Activated T-helper 1 cell treated with anti-CD3 and anti-CD28 coated beads, Interleukin-12 subunit alpha, Interleukin-12 subunit beta, Interleukin-2, Interleukin-4 antibody, amounts not matched to agents 30 ng/mL and 10 ng/mL and 1 ng/mL, durations not matched to agents 14 hours and 24 hours and 36 hours (primary cell): ENCODE data around the gene OR52M1. TPM values are rescaled to one million over a fixed set of nuclear protein-coding genes. Genes with fewer than 3 reads are reported as not detected.
"Not testable (repeated sequence)": the region's sequence is repeated elsewhere in the genome, so short reads cannot be mapped to it uniquely, and the experiment has no call there.

ENCODE experiments used
- DNase-seq: peaks from one replicate; pipeline ENCODE4 v3.0.0; 2021; ENCODE audit warnings: low spot score
- H3K27ac Mint-ChIP-seq: one replicate; pipeline ENCODE4 v1.8.0; 2021; ENCODE audit warnings: mild to moderate bottlenecking, mixed read lengths
- H3K27me3 Mint-ChIP-seq: one replicate; pipeline ENCODE4 v1.8.0; 2022; ENCODE audit warnings: mild to moderate bottlenecking, moderate library complexity, mixed read lengths; ENCODE audit not compliant: insufficient read depth
- H3K36me3 Mint-ChIP-seq: one replicate; pipeline ENCODE4 v1.8.0; 2021; ENCODE audit warnings: low read depth, mixed read lengths
- H3K4me1 Mint-ChIP-seq: one replicate; pipeline ENCODE4 v1.8.0; 2021; ENCODE audit warnings: low read depth, mixed read lengths
- H3K4me3 Mint-ChIP-seq: one replicate; pipeline ENCODE4 v1.8.0; 2021; ENCODE audit warnings: mild to moderate bottlenecking, moderate library complexity, mixed read lengths
- H3K9me3 Mint-ChIP-seq: one replicate; pipeline ENCODE4 v1.8.0; 2021; ENCODE audit warnings: mixed read lengths
- intact Hi-C: fragments of 100-400 bp; cut with micrococcal nuclease; formaldehyde crosslinking; loops from one replicate; pipeline ENCODE4 v1.15.1; 2024
- total RNA-seq: library from RNA; stranded (reverse); gene quantifications from 2 replicates; pipeline ENCODE4 v1.2.3, GENCODE V29; 2022

Gene OR52M1
- total RNA-seq, result not detected in 2 replicates

GRCh38 chr11:4544891-4545290 is at the start of gene OR52M1:
TSS of gene OR52M1 (plus strand) at chr11:4545191. CDS start at chr11:4545191, 0 bp downstream.
- DNase-seq, result no peak
- no peaks in the 10 kb centered on the region for H3K9me3 Mint-ChIP-seq
- H3K27me3 Mint-ChIP-seq, result peaks cover 10% of the 10 kb centered on the region
- no peaks in the 10 kb centered on the region for H3K36me3 Mint-ChIP-seq
- no peak within 1 kb of the TSS for H3K27ac Mint-ChIP-seq
- no peak within 1 kb of the TSS for H3K4me3 Mint-ChIP-seq
- intact Hi-C loops, result no loop called here
- H3K4me1 Mint-ChIP-seq, result no peaks in the 10 kb centered on the region

DNA sequence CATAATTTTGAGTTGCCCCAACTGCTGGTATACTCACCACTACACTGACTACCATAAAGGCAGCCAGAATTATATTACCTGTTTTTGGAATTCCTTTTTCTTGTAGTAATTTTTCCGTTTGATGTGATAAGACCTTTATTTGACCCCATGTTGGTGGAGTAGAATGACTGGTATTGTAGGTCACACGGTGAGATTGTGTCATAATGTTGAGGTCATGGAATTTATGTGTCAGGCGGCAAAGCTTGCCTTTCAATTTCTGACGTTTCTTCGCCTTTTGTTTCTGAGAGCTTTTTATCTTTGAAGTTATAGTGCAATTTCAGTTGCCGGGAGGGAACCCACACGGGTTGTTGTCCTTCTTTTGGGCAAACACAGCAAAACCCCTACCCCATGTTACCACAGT is 49.5 kb upstream of the OR52M1 start:
- H3K27me3 Mint-ChIP-seq, result peaks cover 17% of the 10 kb centered on the region
- H3K36me3 Mint-ChIP-seq, result no peaks in the 10 kb centered on the region
- no peak overlapping the region for H3K4me3 Mint-ChIP-seq
- no peak for DNase-seq
- intact Hi-C loops, result no loop called here
- H3K4me1 Mint-ChIP-seq, result no peaks in the 10 kb centered on the region
- peaks cover 7% of the 10 kb centered on the region for H3K9me3 Mint-ChIP-seq
- no peak overlapping the region for H3K27ac Mint-ChIP-seq

DNA sequence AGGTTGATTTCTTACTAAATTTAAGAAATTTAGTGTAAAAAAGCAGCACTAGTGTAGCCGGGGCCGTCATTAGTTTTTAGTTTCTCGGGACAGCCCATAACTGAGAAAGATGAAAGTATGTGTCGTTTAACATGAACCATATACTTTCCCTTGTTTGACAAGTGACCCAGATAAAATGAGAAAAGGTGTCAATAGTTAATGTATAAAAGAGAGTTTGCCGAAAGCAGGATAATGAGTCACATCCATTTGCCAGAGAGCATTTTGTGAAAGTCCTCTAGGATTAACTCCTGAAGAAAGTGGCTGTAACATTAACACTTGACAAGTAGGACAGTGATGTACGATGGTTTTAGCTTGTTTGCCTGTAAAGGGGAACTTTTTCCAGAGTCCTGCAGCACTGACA is 49.0 kb upstream of the OR52M1 start:
- no peak for DNase-seq
- H3K36me3 Mint-ChIP-seq, result no peaks in the 10 kb centered on the region

DNA sequence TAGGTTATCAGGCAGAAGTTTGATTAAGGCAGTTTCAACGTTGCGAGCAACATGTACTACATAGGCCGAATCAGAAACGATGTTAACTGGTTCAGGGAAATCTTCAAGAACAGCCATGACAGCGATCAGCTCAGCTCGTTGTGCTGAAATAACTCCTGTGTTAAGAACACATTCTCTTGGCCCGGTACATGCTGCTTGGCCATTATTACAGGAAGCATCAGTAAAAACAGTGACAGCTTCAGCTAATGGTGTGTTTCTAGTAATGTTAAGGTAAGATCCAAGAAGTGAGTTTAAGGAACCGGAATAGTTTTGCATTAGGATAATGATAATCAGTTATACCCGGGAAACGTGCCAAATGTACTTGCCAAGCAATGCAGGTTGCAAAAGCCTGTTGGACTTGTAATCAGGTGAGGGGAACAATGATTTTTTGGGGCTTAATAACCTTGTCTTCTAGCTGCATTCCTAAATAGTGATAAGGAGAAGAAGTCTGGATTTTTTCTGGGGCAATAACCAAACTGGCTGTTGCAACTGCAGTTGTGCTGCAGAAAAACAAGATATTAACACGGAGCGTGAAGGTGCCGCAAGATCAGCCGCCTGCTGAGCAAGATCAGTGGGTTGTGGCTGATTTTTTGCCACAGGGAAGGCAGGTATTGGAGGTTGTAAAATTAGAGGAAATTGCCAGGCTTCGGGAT is 48.3 kb upstream of the OR52M1 start:
- no peak overlapping the region for H3K27ac Mint-ChIP-seq
- H3K4me3 Mint-ChIP-seq, result no peak overlapping the region
- H3K9me3 Mint-ChIP-seq, result peaks cover 2% of the 10 kb centered on the region
- no peaks in the 10 kb centered on the region for H3K36me3 Mint-ChIP-seq
- DNase-seq, result no peak
- intact Hi-C loops, result no loop called here
- no peaks in the 10 kb centered on the region for H3K4me1 Mint-ChIP-seq
- H3K27me3 Mint-ChIP-seq, result peaks cover 16% of the 10 kb centered on the region

More for the DNA sequence above, 49.0 kb upstream of the OR52M1 start:
- H3K27ac Mint-ChIP-seq, result no peak overlapping the region
- H3K27me3 Mint-ChIP-seq, result peaks cover 16% of the 10 kb centered on the region
- no peak overlapping the region for H3K4me3 Mint-ChIP-seq
- H3K4me1 Mint-ChIP-seq, result no peaks in the 10 kb centered on the region
- intact Hi-C loops, result no loop called here
- peaks cover 7% of the 10 kb centered on the region for H3K9me3 Mint-ChIP-seq

DNA sequence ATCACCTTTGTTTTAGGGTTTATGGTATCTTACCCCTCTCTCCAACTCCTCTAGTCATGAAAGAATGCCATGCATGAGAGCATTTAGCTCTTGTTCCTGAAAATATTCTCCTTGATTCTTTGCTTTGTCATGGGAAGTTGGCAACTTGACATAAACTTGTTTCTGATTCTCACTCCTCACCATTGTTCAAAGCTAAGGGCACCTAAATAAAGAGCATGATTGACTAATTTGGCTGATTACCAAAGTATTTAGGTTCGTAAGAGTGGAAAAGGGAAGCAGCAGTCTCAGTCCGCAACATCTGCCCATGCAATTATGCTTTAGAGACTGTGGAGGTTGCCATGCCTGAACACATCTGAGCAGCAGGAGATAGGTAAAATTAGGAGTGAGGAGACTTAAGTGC is 36.1 kb upstream of the OR52M1 start:
- no peaks in the 10 kb centered on the region for H3K4me1 Mint-ChIP-seq
- intact Hi-C loops, result no loop called here
- no peak for DNase-seq
- H3K27ac Mint-ChIP-seq, result no peak overlapping the region
- H3K36me3 Mint-ChIP-seq, result no peaks in the 10 kb centered on the region
- peaks cover 10% of the 10 kb centered on the region for H3K27me3 Mint-ChIP-seq
- no peaks in the 10 kb centered on the region for H3K9me3 Mint-ChIP-seq
- no peak overlapping the region for H3K4me3 Mint-ChIP-seq

GRCh38 chr11:4511282-4512245 is 33.4 kb upstream of the OR52M1 start:
- no peak for DNase-seq
- Mint-ChIP-seq H3K27me3 (peaks cover 10% of the 10 kb centered on the region), H3K9me3 (no peaks in the 10 kb centered on the region), H3K36me3 (no peaks in the 10 kb centered on the region), H3K4me3 (no peak overlapping the region), H3K27ac (no peak overlapping the region), H3K4me1 (no peaks in the 10 kb centered on the region)
- intact Hi-C loops, result no loop called here

DNA sequence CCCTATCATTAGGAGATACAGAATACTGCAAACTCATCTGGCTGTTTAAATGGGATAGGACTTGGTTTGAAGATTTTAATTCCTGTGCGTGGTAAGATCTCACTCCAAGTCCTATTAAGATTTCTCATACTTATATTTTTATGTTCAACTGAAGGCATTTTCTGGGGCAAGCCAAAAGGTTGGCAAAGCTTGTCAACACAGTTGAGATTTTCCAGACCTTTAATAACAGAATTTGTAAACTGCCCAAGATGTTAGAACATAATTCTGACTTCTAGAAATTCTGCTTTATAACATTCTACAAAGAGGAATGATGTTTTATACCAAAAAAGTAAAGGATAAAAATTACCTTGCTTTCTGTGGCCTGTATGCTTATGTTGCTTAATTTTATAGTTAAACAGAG is 30.8 kb upstream of the OR52M1 start:
- Mint-ChIP-seq H3K36me3 (no peaks in the 10 kb centered on the region), H3K4me1 (no peaks in the 10 kb centered on the region)
- intact Hi-C loops, result no loop called here

DNA sequence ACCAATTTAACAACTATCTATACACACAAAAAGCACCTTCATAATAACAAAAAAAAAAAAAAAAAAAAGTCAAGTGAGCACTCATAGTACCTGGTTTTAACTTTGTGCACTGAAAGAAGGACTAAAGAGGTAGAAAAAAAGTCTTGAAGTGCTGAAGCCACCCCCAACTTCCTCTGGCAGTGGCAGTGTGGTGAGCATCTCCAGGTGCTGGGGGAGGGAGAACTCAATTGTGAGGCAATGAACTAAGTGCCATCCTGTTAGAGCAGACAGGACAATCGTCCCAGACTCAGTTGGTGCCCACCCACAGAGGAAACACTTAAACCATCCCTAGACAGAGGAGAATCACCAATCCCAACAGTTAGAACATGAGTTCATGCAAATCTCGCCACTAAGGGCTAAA is 22.7 kb upstream of the OR52M1 start:
- no peak for DNase-seq
- Mint-ChIP-seq H3K4me3 (no peak overlapping the region), H3K27me3 (peaks cover 8% of the 10 kb centered on the region), H3K27ac (no peak overlapping the region), H3K4me1 (no peaks in the 10 kb centered on the region), H3K9me3 (no peaks in the 10 kb centered on the region), H3K36me3 (no peaks in the 10 kb centered on the region)
- intact Hi-C loops, result no loop called here

More for the DNA sequence above, 30.8 kb upstream of the OR52M1 start:
- no peak overlapping the region for H3K27ac Mint-ChIP-seq
- no peaks in the 10 kb centered on the region for H3K27me3 Mint-ChIP-seq
- no peaks in the 10 kb centered on the region for H3K9me3 Mint-ChIP-seq
- no peak for DNase-seq
- no peak overlapping the region for H3K4me3 Mint-ChIP-seq

DNA sequence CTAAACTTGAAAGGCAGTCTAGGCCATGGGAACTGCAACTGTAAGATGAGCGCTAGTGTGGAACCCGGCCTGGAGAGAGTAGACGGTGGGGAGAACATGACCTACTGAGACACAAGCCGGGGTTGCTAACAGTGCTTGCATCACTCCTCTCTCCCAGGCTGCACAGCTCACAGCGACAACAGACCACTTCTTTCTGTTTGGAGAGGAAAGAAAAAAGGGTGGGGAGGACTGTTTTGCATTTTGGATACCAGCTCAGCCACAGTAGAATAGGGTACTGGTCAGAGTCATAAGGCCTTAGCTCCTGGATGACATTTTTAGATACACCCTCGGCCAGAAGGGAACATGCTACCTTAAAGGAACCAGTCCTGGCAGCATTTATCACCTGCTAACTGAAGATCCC is 22.2 kb upstream of the OR52M1 start:
- no peaks in the 10 kb centered on the region for H3K9me3 Mint-ChIP-seq
- peaks cover 8% of the 10 kb centered on the region for H3K27me3 Mint-ChIP-seq
- no peak overlapping the region for H3K4me3 Mint-ChIP-seq
- no peak overlapping the region for H3K27ac Mint-ChIP-seq
- H3K4me1 Mint-ChIP-seq, result no peaks in the 10 kb centered on the region
- intact Hi-C loops, result no loop called here
- H3K36me3 Mint-ChIP-seq, result no peaks in the 10 kb centered on the region
- DNase-seq, result no peak

DNA sequence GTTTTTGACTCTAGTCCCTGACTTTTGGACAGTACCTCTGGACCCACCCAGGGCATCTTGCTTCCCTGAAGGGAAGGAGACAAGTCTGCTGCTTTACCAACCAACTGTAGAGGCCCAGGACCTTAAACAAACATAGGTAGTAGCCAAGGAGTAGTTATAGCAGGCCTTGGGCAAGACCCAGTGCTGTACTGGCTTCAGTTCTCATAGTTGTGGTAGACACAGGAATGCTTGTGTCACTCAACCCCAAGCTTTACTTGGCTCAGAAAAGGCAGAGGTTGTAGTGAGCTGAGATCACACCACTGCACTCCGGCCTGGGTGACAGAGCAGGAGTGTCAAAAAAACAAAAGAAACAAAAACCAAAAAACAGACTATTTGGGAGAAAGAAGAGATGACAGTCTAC is 21.3 kb upstream of the OR52M1 start:
- H3K27ac Mint-ChIP-seq, result no peak overlapping the region
- H3K36me3 Mint-ChIP-seq, result no peaks in the 10 kb centered on the region
- intact Hi-C loops, result no loop called here
- no peak overlapping the region for H3K4me3 Mint-ChIP-seq
- H3K4me1 Mint-ChIP-seq, result no peaks in the 10 kb centered on the region
- peaks cover 8% of the 10 kb centered on the region for H3K27me3 Mint-ChIP-seq
- DNase-seq, result no peak
- H3K9me3 Mint-ChIP-seq, result no peaks in the 10 kb centered on the region

DNA sequence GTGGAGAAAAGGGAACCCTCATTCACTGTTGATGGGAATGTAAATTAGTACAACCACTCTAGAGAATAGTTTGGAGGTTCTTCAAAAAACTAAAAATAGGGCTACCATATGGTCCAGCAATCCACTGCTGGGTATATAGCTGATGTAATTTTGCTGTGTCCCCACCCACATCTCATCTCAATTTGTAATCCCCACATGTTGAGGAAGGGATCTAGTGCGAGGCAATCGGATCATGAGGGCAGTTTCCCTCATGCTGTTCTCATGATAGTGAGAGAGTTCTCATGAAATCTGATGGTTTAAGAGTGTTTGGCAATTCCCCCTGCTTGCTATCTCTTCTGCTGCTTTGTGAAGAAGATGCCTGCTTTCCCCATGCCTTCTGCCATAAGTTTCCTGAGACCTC is 17.1 kb upstream of the OR52M1 start:
- no peaks in the 10 kb centered on the region for H3K9me3 Mint-ChIP-seq
- no peaks in the 10 kb centered on the region for H3K36me3 Mint-ChIP-seq
- DNase-seq, result no peak
- no peak overlapping the region for H3K4me3 Mint-ChIP-seq
- H3K27ac Mint-ChIP-seq, result no peak overlapping the region
- intact Hi-C loops, result no loop called here
- no peaks in the 10 kb centered on the region for H3K4me1 Mint-ChIP-seq
- H3K27me3 Mint-ChIP-seq, result peaks cover 4% of the 10 kb centered on the region

DNA sequence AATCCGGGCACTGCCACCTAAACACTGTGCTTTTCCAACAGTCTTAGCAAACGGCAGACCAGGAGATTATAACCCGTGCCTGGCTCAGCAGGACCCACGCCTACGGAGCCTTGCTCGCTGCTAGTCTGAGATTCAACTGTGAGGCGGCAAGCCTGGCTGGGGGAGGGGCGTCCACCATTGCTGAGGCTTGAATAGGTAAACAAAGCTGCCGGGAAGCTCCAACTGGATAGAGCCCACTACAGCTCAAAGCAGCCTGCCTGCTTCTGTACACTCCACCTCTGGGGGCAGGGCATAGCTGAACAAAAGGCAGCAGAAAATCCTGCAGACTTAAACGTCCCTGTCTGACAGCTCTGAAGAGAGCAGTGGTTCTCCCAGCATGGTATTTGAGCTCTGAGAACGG is 13.3 kb upstream of the OR52M1 start:
- H3K4me3 Mint-ChIP-seq, H3K9me3 Mint-ChIP-seq, intact Hi-C loops, DNase-seq, H3K4me1 Mint-ChIP-seq, H3K27me3 Mint-ChIP-seq, H3K36me3 Mint-ChIP-seq, H3K27ac Mint-ChIP-seq: not testable (repeated sequence)

GRCh38 chr11:4539603-4540219 is 5.3 kb upstream of the OR52M1 start:
- no peaks in the 10 kb centered on the region for H3K4me1 Mint-ChIP-seq
- DNase-seq, result peak; percentile 11
- H3K27me3 Mint-ChIP-seq, result peaks cover 12% of the 10 kb centered on the region
- no peaks in the 10 kb centered on the region for H3K36me3 Mint-ChIP-seq
- intact Hi-C loops, result loop anchor here (1.0 to 5.0 kb wide), 2 partner anchors 162 to 352 kb away; no protein-coding TSS in a partner anchor
- no peaks in the 10 kb centered on the region for H3K9me3 Mint-ChIP-seq
- no peak overlapping the region for H3K4me3 Mint-ChIP-seq
- H3K27ac Mint-ChIP-seq, result no peak overlapping the region
